H1 (cell line): Measurements from ENCODE around the gene SRPK3. TPM values are rescaled to one million over a fixed set of nuclear protein-coding genes. Genes with fewer than 3 reads are reported as not detected.

Source experiments
- CTCF ChIA-PET: fragments of 300-600 bp; sonication (Branson Sonifier 250); formaldehyde crosslinking; loops from one replicate; lab custom pipeline; 2021; ENCODE audit not compliant: partially characterized antibody; lab: Charles Lee
- POLR2A ChIA-PET: fragments of 300-600 bp; sonication (Branson Sonifier 250); formaldehyde crosslinking; loops from one replicate; lab custom pipeline; 2021; ENCODE audit warnings: inconsistent platforms; ENCODE audit not compliant: partially characterized antibody; lab: Charles Lee
- DNase-seq, 2 experiments: peaks; one replicate each; pipeline versions ENCODE4 v3.0.0 to v3.0.0-alpha.2; 2010 to 2022; ENCODE audit warnings: low spot score in 2 of 2, low read depth in 1 of 2, mixed read lengths in 1 of 2
- FAIRE-seq: peaks from 2 replicates; lab custom pipeline; 2011; peaks lifted over from hg19 to GRCh38; lab: Jason Lieb, UNC
- H2AFZ ChIP-seq: 2 replicates; pipeline ENCODE4 v1.8.1; 2012; ENCODE audit warnings: low read length, inconsistent platforms
- H2AK5ac ChIP-seq: 2 replicates; pipeline ENCODE4 v1.6.1; 2013; ENCODE audit warnings: low read depth, low read length
- H2BK120ac ChIP-seq: replicated peaks from 2 replicates; pipeline ENCODE3; 2013; ENCODE audit warnings: low read depth, low read length, inconsistent platforms
- H2BK12ac ChIP-seq: 2 replicates; pipeline ENCODE4 v1.6.1; 2013; ENCODE audit warnings: low read depth, low read length
- H2BK15ac ChIP-seq: 2 replicates; pipeline ENCODE4 v1.6.1; 2013; ENCODE audit warnings: low read length
- H2BK20ac ChIP-seq: 2 replicates; pipeline ENCODE4 v1.6.1; 2013; ENCODE audit warnings: low read length
- H2BK5ac ChIP-seq: 2 replicates; pipeline ENCODE4 v1.6.1; 2013; ENCODE audit warnings: low read depth, low read length
- H3K14ac ChIP-seq: 2 replicates; pipeline ENCODE4 v1.6.1; 2013; ENCODE audit warnings: inconsistent platforms; ENCODE audit not compliant: insufficient read length
- H3K18ac ChIP-seq: 2 replicates; pipeline ENCODE4 v1.6.1; 2013; ENCODE audit warnings: low read length; ENCODE audit errors: extremely low read depth
- H3K23ac ChIP-seq: 2 replicates; pipeline ENCODE4 v1.6.1; 2013; ENCODE audit warnings: inconsistent platforms; ENCODE audit not compliant: insufficient read length
- H3K23me2 ChIP-seq: 2 replicates; pipeline ENCODE4 v1.6.1; 2013; ENCODE audit warnings: low read depth, low read length
- H3K27ac ChIP-seq: 2 replicates; pipeline ENCODE4 v1.6.1; 2011; ENCODE audit warnings: low read depth, low read length, inconsistent platforms
- H3K27me3 ChIP-seq, 4 experiments: replicated peaks in 1 of 4; 1 replicate in 1 of 4; 2 replicates in 3 of 4; pipeline versions ENCODE4 v1.6.1 to v1.8.1; 2011 to 2013; ENCODE audit warnings: low read length in 3 of 4, mild to moderate bottlenecking in 3 of 4, inconsistent platforms in 2 of 4, mixed read lengths in 2 of 4, moderate library complexity in 1 of 4; ENCODE audit not compliant: control insufficient read depth in 3 of 4, insufficient read depth in 3 of 4; ENCODE audit errors: extremely low read depth in 1 of 4
- H3K36me3 ChIP-seq, 4 experiments: 2 replicates each; pipeline versions ENCODE4 v1.6.1 to v1.8.1; 2011 to 2013; ENCODE audit warnings: mild to moderate bottlenecking in 4 of 4, low read length in 3 of 4, moderate library complexity in 2 of 4, control low read depth in 1 of 4, inconsistent platforms in 1 of 4; ENCODE audit not compliant: insufficient read depth in 4 of 4, control insufficient read depth in 2 of 4
- H3K4ac ChIP-seq: replicated peaks from 2 replicates; pipeline ENCODE3; 2013; ENCODE audit warnings: low read length, low read depth, mixed read lengths, inconsistent platforms; ENCODE audit not compliant: insufficient read length
- H3K4me1 ChIP-seq, 4 experiments: replicated peaks in 1 of 4; 1 replicate in 1 of 4; 2 replicates in 3 of 4; pipeline versions ENCODE4 v1.6.1 to v1.8.1; 2011 to 2013; ENCODE audit warnings: low read length in 3 of 4, inconsistent platforms in 2 of 4, mixed read lengths in 1 of 4; ENCODE audit not compliant: insufficient read depth in 4 of 4, control insufficient read depth in 3 of 4
- H3K4me2 ChIP-seq, 2 experiments: 2 replicates each; pipeline versions ENCODE4 v1.6.1 to v1.8.1; 2011 to 2013; ENCODE audit warnings: low read depth in 2 of 2, low read length in 2 of 2, control low read depth in 1 of 2, inconsistent platforms in 1 of 2, mild to moderate bottlenecking in 1 of 2; ENCODE audit not compliant: insufficient read depth in 1 of 2
- H3K4me3 ChIP-seq, 4 experiments: fragments of 200-600, 300-600 bp in 1 of 4; sonication (generic), shearing (Covaris generic), sonication (Bioruptor Twin) in 1 of 4; 2 replicates each; pipeline versions ENCODE4 v1.5.1 to v1.8.1; 2011 to 2016; ENCODE audit warnings: low read length in 4 of 4, low read depth in 3 of 4, control low read depth in 2 of 4, inconsistent platforms in 2 of 4, mild to moderate bottlenecking in 2 of 4, mixed read lengths in 1 of 4, moderate library complexity in 1 of 4; ENCODE audit not compliant: insufficient read depth in 2 of 4; ENCODE audit errors: extremely low read depth in 1 of 4
- H3K56ac ChIP-seq: replicated peaks from 2 replicates; pipeline ENCODE3; 2013; ENCODE audit warnings: low read depth, mild to moderate bottlenecking, mixed read lengths, low read length, inconsistent platforms; ENCODE audit not compliant: insufficient read length
- H3K79me1 ChIP-seq: 2 replicates; pipeline ENCODE4 v1.6.1; 2013; ENCODE audit warnings: low read depth, low read length, control low read depth
- H3K79me2 ChIP-seq, 2 experiments: 2 replicates each; pipeline versions ENCODE4 v1.6.1 to v1.8.1; 2012 to 2013; ENCODE audit warnings: low read length in 2 of 2, mild to moderate bottlenecking in 2 of 2, inconsistent platforms in 1 of 2; ENCODE audit not compliant: insufficient read depth in 2 of 2, control insufficient read depth in 1 of 2
- H3K9ac ChIP-seq, 4 experiments: replicated peaks in 1 of 4; 1 replicate in 1 of 4; 2 replicates in 3 of 4; pipeline versions ENCODE4 v1.6.1 to v1.8.1; 2011 to 2013; ENCODE audit warnings: low read depth in 3 of 4, low read length in 3 of 4, control low read depth in 2 of 4, mild to moderate bottlenecking in 2 of 4, moderate library complexity in 2 of 4, inconsistent platforms in 1 of 4; ENCODE audit errors: extremely low read depth in 1 of 4
- H3K9me3 ChIP-seq, 2 experiments: 2 replicates each; pipeline versions ENCODE4 v1.6.1 to v1.8.1; 2012 to 2013; ENCODE audit warnings: mild to moderate bottlenecking in 2 of 2, moderate library complexity in 2 of 2, control low read depth in 1 of 2, inconsistent platforms in 1 of 2, low read depth in 1 of 2, low read length in 1 of 2, mixed read lengths in 1 of 2; ENCODE audit not compliant: insufficient read depth in 2 of 2
- H4K20me1 ChIP-seq, 2 experiments: replicated peaks in 1 of 2; 2 replicates each; pipeline versions ENCODE3 to v1.8.1; 2011 to 2013; ENCODE audit warnings: inconsistent platforms in 2 of 2, low read length in 2 of 2, mild to moderate bottlenecking in 1 of 2; ENCODE audit not compliant: insufficient read depth in 2 of 2, control insufficient read depth in 1 of 2
- H4K5ac ChIP-seq: 2 replicates; pipeline ENCODE4 v1.6.1; 2013; ENCODE audit warnings: low read length, low read depth, mixed read lengths, inconsistent platforms; ENCODE audit not compliant: insufficient read length
- H4K8ac ChIP-seq: 2 replicates; pipeline ENCODE4 v1.8.0; 2013; ENCODE audit warnings: mild to moderate bottlenecking, moderate library complexity, low read length, inconsistent platforms; ENCODE audit not compliant: insufficient read depth; ENCODE audit errors: extremely low read depth
- H4K91ac ChIP-seq: replicated peaks from 2 replicates; pipeline ENCODE3; 2013; ENCODE audit warnings: low read length, mixed read lengths, inconsistent platforms; ENCODE audit not compliant: insufficient read length
- ATF2 ChIP-seq: IDR thresholded peaks from 2 replicates; pipeline ENCODE4 v1.6.1; 2012; ENCODE audit warnings: low read length, inconsistent platforms
- BRCA1 ChIP-seq: IDR thresholded peaks from 2 replicates; pipeline ENCODE4 v1.6.1; 2012; ENCODE audit warnings: low read depth, low read length, improper control_type of control experiment
- CEBPB ChIP-seq: IDR thresholded peaks from 2 replicates; pipeline ENCODE4 v1.6.1; 2012; ENCODE audit warnings: low read depth, low read length
- CHD1 ChIP-seq: IDR thresholded peaks from 2 replicates; pipeline ENCODE4 v1.6.1; 2012; ENCODE audit warnings: low read depth, low read length, improper control_type of control experiment
- JUND ChIP-seq: IDR thresholded peaks from 2 replicates; pipeline ENCODE4 v1.6.1; 2011; ENCODE audit warnings: mild to moderate bottlenecking, improper control_type of control experiment, low read length
- SRF ChIP-seq: IDR thresholded peaks from 2 replicates; pipeline ENCODE4 v1.6.1; 2011; ENCODE audit warnings: mild to moderate bottlenecking, low read depth, low read length, moderate library complexity
- WGBS, 2 experiments: shearing (Covaris generic) in 1 of 2; methylation state at CpG; one replicate each; pipeline versions ENCODE4 v1.1.6 to v1.1.7; 2013 to 2015; ENCODE audit warnings: low lambda C conversion rate in 2 of 2, mixed read lengths in 2 of 2, inconsistent platforms in 1 of 2, low coverage in 1 of 2, missing lambda C conversion rate in 1 of 2; ENCODE audit not compliant: insufficient replicate concordance in 2 of 2, insufficient coverage in 1 of 2, insufficient read length in 1 of 2; ENCODE audit errors: extremely low coverage in 1 of 2, missing lambda C conversion rate in 1 of 2; 5-methylcytosine and 5-hydroxymethylcytosine counted together
- polyA plus RNA-seq, 7 experiments: library from polyadenylated mRNA; depleted of rRNA in 3 of 7; stranded (reverse) in 5 of 7; unstranded in 2 of 7; fragments of >200 nt in 5 of 7; fragments of 200-250 nt in 2 of 7; gene quantifications; 1 replicate in 5 of 7; 2 replicates in 1 of 7; 4 replicates in 1 of 7; pipeline versions ENCODE4 v1.2.1 to v1.2.3, GENCODE V29; 2011 to 2013; ENCODE audit warnings: missing spikeins in 2 of 7, mixed read lengths in 2 of 7
- total RNA-seq: library from RNA; stranded (reverse); fragmentation: NEBNext Ultra II Directional; extraction: Animal tissue kit (Norgen Biotek cat#: 25700); gene quantifications from 2 replicates; pipeline ENCODE4 v1.2.1, GENCODE V29; 2021

The SRPK3 gene
- total and polyA plus RNA-seq, 2 of the 8 experiments (the other 6 are each of a cell fraction or from before 2014, with no cell fraction given): not detected

DNA sequence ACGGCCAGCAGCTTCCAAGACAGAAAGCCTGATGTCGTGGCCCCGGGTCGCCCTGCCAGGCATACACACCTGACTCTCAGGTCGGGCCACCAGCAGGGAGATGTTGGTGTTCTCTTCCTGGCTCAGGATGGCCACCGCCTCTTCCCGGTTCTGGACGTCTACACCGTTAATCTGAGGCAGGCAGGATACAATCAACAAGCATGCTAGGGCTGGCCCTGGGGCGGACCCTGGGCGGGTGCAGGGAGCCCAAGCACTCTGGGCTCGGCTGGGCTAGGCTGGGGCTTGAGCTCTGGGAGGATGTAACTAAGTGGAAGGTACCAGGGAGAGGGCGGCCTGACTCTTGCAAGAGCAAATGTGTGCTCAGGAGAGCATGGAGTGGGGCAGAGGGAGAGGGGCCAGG, 24.6 kb downstream of the SRPK3 start:
- Histone ChIP-seq H4K8ac (no peak overlapping the region), H2AFZ (no peak overlapping the region), H3K4me1 (peaks cover 0 to 3% (median 0%) of the 10 kb centered on the region in 4 experiments; a peak in 1 of 7 replicates), H3K4ac (no peak overlapping the region), H3K36me3 (peaks cover 0 to 21% (median 0%) of the 10 kb centered on the region in 4 experiments; a peak in 2 of 8 replicates), H3K23ac (no peak overlapping the region), H3K4me3 (no peak overlapping the region), H3K18ac (no peak overlapping the region), H3K79me1 (peaks cover 3% of the 10 kb centered on the region), H2AK5ac (no peak overlapping the region), H3K14ac (no peak overlapping the region), H3K27me3 (no peaks in the 10 kb centered on the region), H4K91ac (no peak overlapping the region), H3K9ac (no peak overlapping the region), H3K9me3 (no peaks in the 10 kb centered on the region), H4K5ac (no peak overlapping the region), H3K79me2 (peaks cover 0 to 30% of the 10 kb centered on the region in 2 experiments; a peak in 3 of 4 replicates), H3K27ac (no peak overlapping the region), H3K56ac (no peak overlapping the region), H2BK5ac (no peak overlapping the region), H2BK15ac (no peak overlapping the region), H2BK20ac (no peak overlapping the region), H4K20me1 (peaks cover 2 to 20% of the 10 kb centered on the region in 2 experiments), H2BK12ac (no peak overlapping the region), H2BK120ac (no peak overlapping the region), H3K23me2 (no peaks in the 10 kb centered on the region), H3K4me2 (no peak overlapping the region)
- FAIRE-seq: no peak
- no peak for DNase-seq
- WGBS, 2 experiments: 87% methylated on average over 10 of the region's 13 CpGs; no CpG with 5 or more reads in 1 of the 2 experiments
- TF ChIP-seq SRF: no peak
- TF ChIP-seq JUND: no peak
- TF ChIP-seq CHD1: no peak
- TF ChIP-seq CEBPB: no peak
- no peak for TF ChIP-seq ATF2
- TF ChIP-seq BRCA1: no peak
- ChIA-PET POLR2A (interaction anchor here (1.7 to 5.4 kb wide), 3 partner anchors 10 to 14 kb away, joined by 4 to 22 read pairs (median 14); partner anchors contain the start of genes IDH3G and SSR4), CTCF (interaction anchor here (1.0 kb wide), 1 partner anchor 104 kb away, joined by 3 read pairs; no protein-coding TSS in a partner anchor)
